NT2/D1 (cell line): ENCODE data around the gene USP2.

ENCODE experiments used
- DNase-seq: peaks from one replicate; pipeline ENCODE4 v3.0.0-alpha.2; 2011; ENCODE audit warnings: low read depth, low spot score
- H3K27me3 ChIP-seq: 2 replicates; pipeline ENCODE4 v1.6.0; 2011; ENCODE audit warnings: mild to moderate bottlenecking; ENCODE audit not compliant: insufficient read length, insufficient read depth
- H3K36me3 ChIP-seq: 2 replicates; pipeline ENCODE4 v1.6.1; 2011; ENCODE audit warnings: mild to moderate bottlenecking, low read length, mixed read lengths; ENCODE audit not compliant: insufficient read depth, insufficient read length
- H3K4me1 ChIP-seq: 2 replicates; pipeline ENCODE4 v1.5.1; 2011; ENCODE audit not compliant: insufficient read depth, insufficient read length
- H3K4me3 ChIP-seq: 2 replicates; pipeline ENCODE4 v1.5.1; 2011; ENCODE audit warnings: low read depth; ENCODE audit not compliant: insufficient read length
- H3K9ac ChIP-seq: 2 replicates; pipeline ENCODE4 v1.6.0; 2011; ENCODE audit warnings: low read depth; ENCODE audit not compliant: insufficient read length
- H3K9me3 ChIP-seq: 2 replicates; pipeline ENCODE4 v1.5.1; 2011; ENCODE audit warnings: mild to moderate bottlenecking, low read length; ENCODE audit not compliant: insufficient read depth
- SUZ12 ChIP-seq: IDR thresholded peaks from 2 replicates; pipeline ENCODE4 v1.6.1; 2011; ENCODE audit not compliant: insufficient read length, insufficient read depth; ENCODE audit errors: extremely low read depth
- YY1 ChIP-seq: IDR thresholded peaks from 2 replicates; pipeline ENCODE4 v1.6.1; 2011; ENCODE audit not compliant: insufficient read length, insufficient read depth
- ZNF274 ChIP-seq: IDR thresholded peaks from 2 replicates; pipeline ENCODE4 v1.6.1; 2011; ENCODE audit warnings: mild to moderate bottlenecking, low read depth, low read length

Gene USP2

DNA sequence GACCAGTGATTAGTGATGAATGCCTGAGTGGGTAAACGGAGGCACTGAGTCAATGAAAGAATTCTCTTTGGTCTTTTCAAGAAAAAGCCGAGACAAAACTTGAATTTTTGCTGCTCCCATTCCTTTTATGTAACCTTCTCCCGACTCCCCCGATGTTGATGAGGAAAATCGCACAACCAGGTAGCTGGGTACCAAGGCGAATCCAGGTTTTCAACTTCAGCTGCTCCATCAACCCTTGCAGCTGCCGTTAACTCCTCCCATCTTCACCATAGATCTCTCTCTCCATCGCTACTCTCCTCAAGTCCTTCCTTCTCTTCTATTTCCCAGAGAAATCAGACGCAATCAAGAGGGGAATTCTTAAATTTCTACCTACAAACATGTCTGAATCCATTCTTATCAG is 611 bp upstream of the USP2 start:
- TF ChIP-seq YY1 (no peak), ZNF274 (no peak), SUZ12 (no peak)
- DNase-seq: no peak
- Histone ChIP-seq H3K9ac (peak overlapping the region; percentile 53), H3K9me3 (no peaks in the 10 kb centered on the region), H3K4me1 (peaks cover 12% of the 10 kb centered on the region), H3K36me3 (no peaks in the 10 kb centered on the region), H3K4me3 (peak overlapping the region; percentile 56), H3K27me3 (peaks cover 8% of the 10 kb centered on the region)

GRCh38 chr11:119380827-119381180 is 686 bp downstream of the USP2 start:
- no peaks in the 10 kb centered on the region for H3K9me3 ChIP-seq
- peaks cover 22% of the 10 kb centered on the region for H3K4me1 ChIP-seq
- DNase-seq: no peak
- peaks cover 8% of the 10 kb centered on the region for H3K27me3 ChIP-seq
- H3K4me3 ChIP-seq: peak overlapping the region; percentile 39
- peak overlapping the region; percentile 62 for H3K9ac ChIP-seq
- TF ChIP-seq SUZ12: no peak
- TF ChIP-seq ZNF274: no peak
- no peak for TF ChIP-seq YY1
- no peaks in the 10 kb centered on the region for H3K36me3 ChIP-seq

DNA sequence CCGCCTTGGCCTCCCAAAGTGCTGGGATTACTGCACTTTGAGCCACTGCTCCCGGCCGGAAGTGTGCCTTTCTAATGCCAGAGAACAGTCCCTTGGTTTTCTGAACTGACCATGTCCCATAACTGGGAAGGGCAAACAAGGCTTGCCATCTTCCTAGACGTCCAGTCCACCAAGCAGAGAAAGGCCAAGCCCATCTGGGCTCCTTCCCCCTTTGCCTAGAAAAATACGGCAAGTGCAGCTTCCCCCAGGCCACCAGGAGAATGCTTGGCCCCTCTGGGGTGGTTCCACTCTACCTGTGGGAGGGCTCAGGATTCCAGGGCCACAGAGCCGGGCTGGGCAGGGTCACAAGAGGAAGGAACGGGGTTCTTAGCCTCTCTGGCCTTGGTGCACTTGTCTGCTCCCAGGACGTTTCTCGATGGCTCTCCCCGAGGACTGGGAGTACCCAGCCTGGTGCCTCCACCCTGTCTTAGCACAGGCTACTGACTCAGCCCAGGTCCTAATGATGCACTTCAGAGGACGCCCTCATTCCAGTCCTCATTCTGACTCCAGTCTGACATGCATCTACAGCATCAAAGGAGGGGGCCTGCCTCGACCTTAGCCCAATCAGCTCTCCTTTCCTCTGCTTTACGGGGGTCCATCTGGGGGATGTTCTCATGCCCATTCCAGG is 1.2 kb downstream of the USP2 start:
- H3K36me3 ChIP-seq: no peaks in the 10 kb centered on the region
- H3K9me3 ChIP-seq: no peaks in the 10 kb centered on the region
- H3K27me3 ChIP-seq: peaks cover 8% of the 10 kb centered on the region
- H3K9ac ChIP-seq: peak overlapping the region; percentile 28
- no peak for DNase-seq
- TF ChIP-seq ZNF274: no peak
- TF ChIP-seq YY1: no peak
- no peak for TF ChIP-seq SUZ12
- peaks cover 26% of the 10 kb centered on the region for H3K4me1 ChIP-seq
- H3K4me3 ChIP-seq: peak overlapping the region; percentile 9

- Histone ChIP-seq H3K9me3 (no peaks in the 10 kb centered on the region), H3K4me3 (no peak overlapping the region), H3K4me1 (peaks cover 38% of the 10 kb centered on the region), H3K9ac (no peak overlapping the region), H3K36me3 (no peaks in the 10 kb centered on the region), H3K27me3 (peaks cover 8% of the 10 kb centered on the region)
- TF ChIP-seq ZNF274 (no peak), SUZ12 (no peak), YY1 (no peak)
- DNase-seq: no peak
Observed at GRCh38 chr11:119378851-119379465, 2.5 kb downstream of the USP2 start.

DNA sequence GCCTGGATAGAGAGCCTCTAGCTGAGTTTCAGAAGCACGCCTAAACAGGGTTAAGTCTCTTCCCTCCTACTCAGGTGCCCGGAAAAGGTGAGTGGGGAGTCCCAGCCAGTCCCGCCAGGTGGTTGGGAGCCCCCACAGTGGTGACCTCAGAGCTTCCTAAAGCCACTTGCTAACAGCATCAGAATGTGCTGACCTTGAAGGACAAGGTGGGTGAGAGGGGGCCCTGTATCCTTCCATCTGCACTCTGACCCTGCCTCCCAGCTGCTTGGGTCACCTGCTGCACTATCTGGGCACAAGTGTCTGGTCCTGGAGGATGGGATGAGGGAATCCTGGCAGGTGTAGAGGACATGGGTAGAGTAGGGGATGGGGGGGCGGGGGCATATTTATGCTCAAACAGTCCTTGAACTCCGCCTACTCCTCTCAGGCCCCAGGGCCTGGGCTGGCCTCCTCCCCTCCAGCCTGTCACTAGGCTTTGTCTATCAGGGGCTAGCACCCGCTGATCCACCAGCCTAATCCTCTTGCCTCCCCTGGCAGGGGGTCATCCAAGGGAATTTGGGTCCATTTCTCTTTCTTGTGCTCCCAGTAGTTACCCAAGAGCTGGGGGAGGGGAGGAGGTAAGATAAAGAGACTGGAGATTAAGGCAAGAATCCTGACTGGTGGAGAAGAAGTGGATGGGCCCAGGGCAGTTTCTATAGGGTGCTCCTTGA is 3.4 kb downstream of the USP2 start:
- no peaks in the 10 kb centered on the region for H3K9me3 ChIP-seq
- H3K27me3 ChIP-seq: peaks cover 8% of the 10 kb centered on the region
- DNase-seq: no peak
- H3K9ac ChIP-seq: no peak overlapping the region
- no peak overlapping the region for H3K4me3 ChIP-seq
- no peak for TF ChIP-seq SUZ12
- no peak for TF ChIP-seq ZNF274
- no peak for TF ChIP-seq YY1
- H3K36me3 ChIP-seq: no peaks in the 10 kb centered on the region
- peaks cover 41% of the 10 kb centered on the region for H3K4me1 ChIP-seq

GRCh38 chr11:119377112-119377901 is 4.2 kb downstream of the USP2 start:
- Histone ChIP-seq H3K27me3 (peaks cover 8% of the 10 kb centered on the region), H3K9me3 (no peaks in the 10 kb centered on the region), H3K36me3 (no peaks in the 10 kb centered on the region), H3K4me1 (peaks cover 41% of the 10 kb centered on the region), H3K4me3 (no peak overlapping the region), H3K9ac (no peak overlapping the region)
- no peak for TF ChIP-seq YY1
- no peak for TF ChIP-seq ZNF274
- TF ChIP-seq SUZ12: no peak
- DNase-seq: no peak
